ENCODE measurements around the gene RAPGEF6.

- TF ChIP-seq EZH2phosphoT487 (IDR thresholded peaks at IDR 0.05; ENCODE audit: insufficient read depth, low read depth) (no peak), EZH2 (IDR thresholded peaks at IDR 0.05; ENCODE audit: insufficient read depth, poor library complexity, severe bottlenecking) (no peak)
Observed at GRCh38 chr5:131536850-131537448, 98.1 kb downstream of the RAPGEF6 start.

Measured in GM23248 (cell line).